ENCODE data around the gene RELL1.

- TF ChIP-seq POLR2A (IDR thresholded peaks at IDR 0.05; ENCODE audit: low read depth, low read length) (no peak), SPI1 (IDR thresholded peaks at IDR 0.05; ENCODE audit: low read depth, low read length) (no peak), TAF1 (IDR thresholded peaks at IDR 0.05; ENCODE audit: low read depth, low read length) (no peak), POLR2AphosphoS5 (IDR thresholded peaks at IDR 0.05; ENCODE audit: low read depth, low read length) (no peak), POU2F2 (IDR thresholded peaks at IDR 0.05; ENCODE audit: low read depth, low read length) (no peak)
These were observed 41.9 kb upstream of the RELL1 start for GRCh38 chr4:37728064-37728463.
